OCI-LY7 (cell line): ENCODE measurements around the gene PDRG1.

Experiments used
- CTCF ChIP-seq: fragments of 200-600 bp; sonication (generic); conservative IDR thresholded peaks from 2 replicates; pipeline ENCODE4 v1.5.1; 2014; ENCODE audit warnings: mild to moderate bottlenecking, antibody characterized with exemption, low read length, moderate library complexity, mixed read lengths
- EZH2phosphoT487 ChIP-seq: fragments of 200-600 bp; sonication (generic); IDR thresholded peaks from 2 replicates; pipeline ENCODE4 v1.6.1; 2018; ENCODE audit warnings: low read depth, borderline replicate concordance, mild to moderate bottlenecking, mixed run types, antibody characterized with exemption, low read length, moderate library complexity, mixed read lengths

GRCh38 chr20:31930779-31931178, 21.1 kb downstream of the PDRG1 start:
- TF ChIP-seq CTCF (no peak), EZH2phosphoT487 (no peak)
